ENCODE results near the gene NKX2-3.

The NKX2-3 gene

DNA sequence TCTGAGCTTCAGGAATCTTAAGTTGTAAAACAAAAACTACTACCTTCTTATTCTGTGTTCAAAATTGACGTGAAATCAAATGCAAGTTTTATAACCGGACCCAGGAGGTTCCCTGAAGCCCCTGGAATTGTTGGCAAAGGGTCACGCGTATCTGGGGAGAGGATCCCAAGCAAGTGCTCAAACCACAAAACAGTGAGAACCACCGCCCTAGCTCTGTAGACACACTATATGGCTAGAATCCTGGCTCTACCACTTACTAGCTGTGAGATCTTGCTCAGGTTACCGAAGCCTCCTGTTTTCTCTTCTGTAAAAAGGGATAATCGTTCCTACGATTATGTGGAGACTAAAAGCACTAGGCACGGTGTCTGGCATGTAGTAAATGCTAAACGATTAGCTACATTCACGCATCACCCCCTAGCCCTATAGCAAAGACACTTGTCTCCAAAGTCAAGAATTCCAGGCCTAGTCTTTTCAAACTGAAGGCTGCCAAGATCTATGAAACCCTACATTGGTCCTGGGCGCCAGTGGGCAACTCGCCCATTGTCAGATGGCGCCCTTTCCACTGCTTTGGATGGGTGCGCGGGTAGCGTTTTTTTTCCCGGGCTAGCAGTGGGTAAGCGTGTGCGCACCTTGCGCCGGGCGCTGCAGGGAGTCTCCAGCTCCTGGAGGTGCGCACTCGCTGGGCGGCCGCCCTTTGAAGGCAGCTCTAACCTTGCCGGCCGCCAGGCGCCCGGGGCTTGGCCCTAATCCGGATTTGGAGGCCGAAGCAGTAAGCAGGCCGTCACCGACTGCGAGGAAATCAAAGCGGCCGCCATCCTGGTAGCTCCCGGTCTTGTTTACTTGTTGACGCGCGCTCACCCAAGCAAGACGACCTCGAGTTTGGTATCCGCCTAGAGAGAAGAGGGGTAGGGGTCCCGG, 11.6 kb upstream of the NKX2-3 start:
- Histone ChIP-seq H3K27me3 (ENCODE audit: low read depth, low read length) (peaks cover 26% of the 10 kb centered on the region), H3K4me3 (ENCODE audit: low read depth in 1 of 2, low read length in 2 of 2) (peak overlapping the region; percentile 33 to 63), H3K36me3 (ENCODE audit: control insufficient read depth in 1 of 2, insufficient read depth in 2 of 2, low read length in 2 of 2) (no peaks in the 10 kb centered on the region), H3K27ac (ENCODE audit: low read length) (peak overlapping the region; percentile 67), H3K4me1 (ENCODE audit: control insufficient read depth in 1 of 2, insufficient read depth in 2 of 2, low read length in 2 of 2) (peaks cover 10 to 28% of the 10 kb centered on the region in 2 donors), H3K9me3 (ENCODE audit: control insufficient read depth in 1 of 2, low read length in 2 of 2) (no peaks in the 10 kb centered on the region)

DNA sequence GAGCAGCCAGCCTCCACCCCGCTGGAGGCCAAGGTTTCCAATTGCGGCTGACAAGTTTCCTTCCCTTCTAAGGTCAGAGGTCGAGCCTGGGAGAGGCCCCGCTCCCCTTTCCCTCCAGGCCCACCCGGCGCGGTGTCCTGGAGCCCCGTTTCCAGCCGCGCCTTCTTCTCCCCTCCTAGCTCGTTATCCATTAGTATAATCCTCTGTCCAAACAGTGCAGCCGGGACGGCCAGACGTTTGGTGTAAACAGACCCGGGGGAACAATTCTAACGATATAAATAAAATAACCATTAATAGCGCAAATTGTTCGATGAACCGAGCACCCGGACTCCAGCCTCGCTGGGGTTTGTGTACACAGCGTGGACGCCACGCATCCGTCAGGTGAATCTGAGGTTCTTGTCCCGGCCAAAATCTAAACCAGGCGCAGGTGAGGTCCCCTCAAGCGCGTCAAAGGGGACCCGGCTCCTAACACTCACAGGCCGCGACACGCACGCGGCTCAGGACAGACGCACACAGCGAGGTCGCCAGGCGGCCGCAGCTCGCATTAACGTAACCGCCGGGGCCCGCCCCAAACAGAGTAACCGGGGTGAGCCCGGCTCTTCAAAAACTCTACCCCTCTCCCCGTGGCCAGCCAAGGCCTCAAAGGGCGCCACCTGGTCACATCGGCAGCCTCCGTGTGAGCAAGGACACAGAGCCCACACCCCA, 10.8 kb upstream of the NKX2-3 start:
- Histone ChIP-seq H3K36me3 (ENCODE audit: control insufficient read depth in 1 of 2, insufficient read depth in 2 of 2, low read length in 2 of 2) (no peaks in the 10 kb centered on the region), H3K4me1 (ENCODE audit: control insufficient read depth in 1 of 2, insufficient read depth in 2 of 2, low read length in 2 of 2) (peaks cover 17 to 34% of the 10 kb centered on the region in 2 donors), H3K4me3 (ENCODE audit: low read depth in 1 of 2, low read length in 2 of 2) (peak overlapping the region in 1 of 2 donors; percentile 8), H3K27me3 (ENCODE audit: low read depth, low read length) (peaks cover 29% of the 10 kb centered on the region), H3K9me3 (ENCODE audit: control insufficient read depth in 1 of 2, low read length in 2 of 2) (no peaks in the 10 kb centered on the region), H3K27ac (ENCODE audit: low read length) (peak overlapping the region; percentile 67)

DNA sequence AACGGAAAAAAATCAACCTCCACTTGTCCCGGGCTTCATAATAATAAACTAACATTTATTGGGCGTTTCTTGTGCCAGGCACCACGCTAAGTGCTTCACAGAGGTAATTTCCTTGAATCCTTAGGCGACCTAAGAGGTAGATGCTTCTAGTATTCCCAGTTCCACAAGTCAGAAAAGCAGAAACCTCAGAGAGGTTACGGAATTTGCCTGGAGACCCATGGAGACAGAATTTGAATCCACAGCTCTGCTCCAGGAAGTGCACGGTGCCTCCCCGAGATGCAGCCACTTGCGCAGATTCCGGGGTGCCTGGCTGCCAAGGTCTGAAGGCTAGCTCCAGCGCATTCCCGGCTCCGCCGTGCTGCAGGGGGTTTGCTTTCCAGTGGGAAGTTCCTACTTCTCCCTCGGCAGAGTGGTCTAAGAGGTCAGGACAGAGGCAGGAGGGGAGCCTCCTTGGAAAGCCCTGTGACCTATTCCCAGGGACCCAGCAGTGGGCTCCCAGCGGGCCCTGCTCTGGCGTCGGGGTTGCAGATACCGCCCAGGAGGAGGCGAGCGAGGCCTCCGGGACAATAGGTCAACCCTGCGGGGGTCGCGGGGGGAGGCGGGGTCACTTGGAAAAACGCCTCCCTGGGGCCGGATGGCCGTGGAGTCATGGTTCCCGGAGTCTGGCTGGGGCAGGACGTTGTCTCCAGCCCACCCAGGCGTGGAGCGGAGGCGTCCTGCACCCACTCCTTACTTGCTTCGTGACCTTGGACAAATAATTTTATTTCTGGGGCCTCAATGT, 10.1 kb upstream of the NKX2-3 start:
- H3K27ac ChIP-seq (ENCODE audit: low read length): peak overlapping the region; percentile 67
- peaks cover 17 to 37% of the 10 kb centered on the region in 2 donors for H3K4me1 ChIP-seq (ENCODE audit: control insufficient read depth in 1 of 2, insufficient read depth in 2 of 2, low read length in 2 of 2)
- no peaks in the 10 kb centered on the region for H3K9me3 ChIP-seq (ENCODE audit: control insufficient read depth in 1 of 2, low read length in 2 of 2)
- peak overlapping the region; percentile 41 to 61 for H3K4me3 ChIP-seq (ENCODE audit: low read depth in 1 of 2, low read length in 2 of 2)
- peaks cover 35% of the 10 kb centered on the region for H3K27me3 ChIP-seq (ENCODE audit: low read depth, low read length)
- H3K36me3 ChIP-seq (ENCODE audit: control insufficient read depth in 1 of 2, insufficient read depth in 2 of 2, low read length in 2 of 2): no peaks in the 10 kb centered on the region

DNA sequence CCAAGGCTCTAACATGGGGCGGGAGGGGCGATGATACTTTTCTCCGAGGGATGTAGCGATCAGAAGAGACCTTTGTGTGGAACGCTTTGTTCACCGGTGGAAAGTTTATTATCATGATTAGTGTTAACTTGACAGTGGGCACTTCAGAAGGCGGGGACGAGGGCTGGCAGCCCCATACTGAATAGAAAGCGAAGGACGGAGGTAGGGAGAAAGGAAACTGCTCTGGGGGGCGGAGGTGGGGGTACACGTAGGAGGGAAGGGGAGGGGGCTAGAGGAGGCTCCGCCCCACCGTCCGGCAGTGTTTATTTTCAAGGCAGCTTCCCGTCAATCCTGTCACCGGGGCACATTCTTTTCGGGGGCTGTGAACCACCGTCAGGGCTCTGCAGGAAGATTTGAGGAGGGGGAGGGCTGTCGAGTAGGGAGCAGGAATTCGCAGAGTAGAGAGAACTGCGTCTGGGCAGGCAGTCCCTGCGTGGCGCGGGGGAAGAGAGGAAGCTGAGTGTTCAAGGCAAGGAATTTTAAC, 9.4 kb upstream of the NKX2-3 start:
- H3K36me3 ChIP-seq (ENCODE audit: control insufficient read depth in 1 of 2, insufficient read depth in 2 of 2, low read length in 2 of 2): no peaks in the 10 kb centered on the region
- peaks cover 42% of the 10 kb centered on the region for H3K27me3 ChIP-seq (ENCODE audit: low read depth, low read length)
- peak overlapping the region; percentile 41 to 61 for H3K4me3 ChIP-seq (ENCODE audit: low read depth in 1 of 2, low read length in 2 of 2)
- H3K9me3 ChIP-seq (ENCODE audit: control insufficient read depth in 1 of 2, low read length in 2 of 2): no peaks in the 10 kb centered on the region
- H3K27ac ChIP-seq (ENCODE audit: low read length): peak overlapping the region; percentile 67
- peaks cover 17 to 37% of the 10 kb centered on the region in 2 donors for H3K4me1 ChIP-seq (ENCODE audit: control insufficient read depth in 1 of 2, insufficient read depth in 2 of 2, low read length in 2 of 2)

DNA sequence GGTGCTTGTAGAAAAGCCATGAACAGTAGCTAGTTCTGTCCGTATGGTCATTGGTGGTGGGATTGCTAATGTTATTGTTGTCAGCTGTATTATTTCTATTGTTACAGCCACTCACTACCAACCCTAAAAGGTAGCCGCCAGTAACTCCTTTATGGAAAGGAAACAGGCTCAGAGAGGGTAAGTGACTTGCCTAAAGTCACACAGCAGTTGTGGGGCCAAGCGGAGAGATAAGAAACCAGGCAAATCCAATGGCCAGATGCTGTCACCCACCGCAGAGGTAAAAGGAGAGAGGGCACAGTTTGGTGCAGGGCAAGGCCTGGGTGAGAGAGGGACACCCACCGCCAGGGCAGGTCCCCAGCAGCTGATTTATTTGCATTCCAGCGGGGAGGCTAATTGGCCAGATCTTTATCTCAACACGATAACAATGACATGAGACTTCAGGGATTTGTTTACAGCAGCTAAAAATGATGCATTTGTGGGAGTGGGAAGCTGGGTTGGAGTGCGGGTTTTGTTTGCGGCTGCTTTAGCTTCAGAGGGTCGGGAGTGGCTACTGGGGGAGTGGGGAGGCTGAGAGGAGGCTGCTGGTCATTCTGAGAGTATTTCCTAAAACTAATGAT, 8.6 kb upstream of the NKX2-3 start:
- H3K36me3 ChIP-seq (ENCODE audit: control insufficient read depth in 1 of 2, insufficient read depth in 2 of 2, low read length in 2 of 2): no peaks in the 10 kb centered on the region
- peaks cover 43% of the 10 kb centered on the region for H3K27me3 ChIP-seq (ENCODE audit: low read depth, low read length)
- H3K27ac ChIP-seq (ENCODE audit: low read length): peak overlapping the region; percentile 67
- H3K4me3 ChIP-seq (ENCODE audit: low read depth in 1 of 2, low read length in 2 of 2): peak overlapping the region; percentile 41 to 61
- peaks cover 17 to 37% of the 10 kb centered on the region in 2 donors for H3K4me1 ChIP-seq (ENCODE audit: control insufficient read depth in 1 of 2, insufficient read depth in 2 of 2, low read length in 2 of 2)
- H3K9me3 ChIP-seq (ENCODE audit: control insufficient read depth in 1 of 2, low read length in 2 of 2): no peaks in the 10 kb centered on the region

DNA sequence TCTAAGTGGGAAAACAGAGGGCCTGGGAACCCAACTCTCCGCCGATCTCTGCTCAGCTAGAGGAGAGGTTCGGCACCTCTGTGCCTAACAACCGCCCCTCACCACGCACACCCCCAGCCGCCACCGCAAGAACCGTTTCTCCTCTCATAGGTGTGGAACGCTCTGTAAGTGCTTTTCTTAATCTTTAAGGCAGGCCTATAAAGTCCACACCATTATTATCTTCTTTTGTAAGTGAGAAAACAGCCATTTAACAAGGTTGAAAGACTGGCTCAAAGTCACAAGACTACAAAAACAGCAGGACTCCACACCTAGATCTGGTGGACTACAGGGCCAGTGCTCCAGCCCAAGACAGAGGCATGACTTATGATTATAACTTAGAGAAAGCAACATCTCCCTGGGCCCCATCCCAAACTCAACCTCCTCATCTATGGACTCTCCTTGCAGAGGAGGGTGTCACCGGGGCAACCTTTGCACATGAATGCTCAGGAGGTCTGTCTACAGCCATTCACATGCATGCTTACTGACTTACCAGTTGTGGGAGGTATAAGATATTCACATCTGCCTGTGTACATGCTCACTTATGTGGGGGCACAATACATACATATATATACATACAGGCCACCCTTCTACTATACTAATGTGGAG, 7.9 kb upstream of the NKX2-3 start:
- peaks cover 39% of the 10 kb centered on the region for H3K27me3 ChIP-seq (ENCODE audit: low read depth, low read length)
- H3K36me3 ChIP-seq (ENCODE audit: control insufficient read depth in 1 of 2, insufficient read depth in 2 of 2, low read length in 2 of 2): no peaks in the 10 kb centered on the region
- H3K9me3 ChIP-seq (ENCODE audit: control insufficient read depth in 1 of 2, low read length in 2 of 2): no peaks in the 10 kb centered on the region
- H3K4me1 ChIP-seq (ENCODE audit: control insufficient read depth in 1 of 2, insufficient read depth in 2 of 2, low read length in 2 of 2): peaks cover 17 to 37% of the 10 kb centered on the region in 2 donors
- no peak overlapping the region for H3K4me3 ChIP-seq (ENCODE audit: low read depth in 1 of 2, low read length in 2 of 2)
- H3K27ac ChIP-seq (ENCODE audit: low read length): peak overlapping the region; percentile 23

DNA sequence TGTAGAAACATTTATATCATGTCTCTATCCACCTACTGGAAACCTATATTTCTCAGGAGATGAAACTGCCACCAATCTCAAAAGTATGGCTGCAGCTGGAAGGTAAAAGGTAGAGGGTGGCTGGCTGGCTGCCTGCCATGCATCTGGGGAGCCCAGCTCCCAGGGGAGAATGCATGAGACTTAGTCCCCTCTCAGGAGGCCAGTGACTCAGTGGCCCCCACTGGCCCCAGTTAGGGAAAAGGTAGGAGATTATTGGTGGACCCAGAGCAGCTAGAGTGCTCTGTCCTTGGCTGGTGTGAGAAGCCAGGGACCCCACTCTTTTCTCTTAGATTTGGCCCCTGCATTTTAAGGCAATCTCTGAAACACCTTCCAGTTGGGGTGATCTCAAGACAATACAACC, 6.8 kb upstream of the NKX2-3 start:
- Histone ChIP-seq H3K4me1 (ENCODE audit: control insufficient read depth in 1 of 2, insufficient read depth in 2 of 2, low read length in 2 of 2) (peaks cover 14 to 30% of the 10 kb centered on the region in 2 donors), H3K27me3 (ENCODE audit: low read depth, low read length) (peaks cover 43% of the 10 kb centered on the region)

DNA sequence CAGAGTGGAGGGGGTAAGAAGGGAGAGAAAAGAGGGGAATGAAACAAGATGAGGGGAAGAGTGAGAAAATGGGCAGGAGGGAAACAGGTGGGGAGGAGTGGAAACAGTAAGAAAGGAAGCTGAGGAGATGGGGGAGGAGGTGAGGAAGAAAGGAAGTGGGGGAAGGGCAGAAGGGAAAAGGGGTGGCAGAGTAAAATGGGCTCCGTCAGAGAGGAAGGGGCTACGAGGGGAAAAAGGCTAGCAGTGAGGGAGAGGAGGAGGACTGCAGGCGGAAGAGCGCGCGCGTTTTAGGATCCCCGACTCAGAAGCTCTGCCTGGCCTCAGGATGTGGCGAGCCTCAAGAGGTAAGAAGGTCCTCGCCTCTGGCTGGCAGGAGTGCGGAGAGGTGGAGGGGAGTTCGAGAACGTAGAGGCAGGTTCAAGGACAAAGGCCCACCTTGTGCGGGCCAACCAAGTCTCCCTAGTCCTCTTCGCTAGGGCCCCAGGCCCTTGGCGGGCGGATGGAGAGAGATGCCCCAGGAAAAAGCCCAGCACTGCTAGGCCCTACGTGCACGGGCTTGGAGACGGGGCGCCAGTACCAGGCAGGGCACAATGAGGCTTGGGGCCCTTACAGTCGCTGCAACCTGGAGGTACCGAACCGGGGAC, 5.8 kb upstream of the NKX2-3 start:
- Histone ChIP-seq H3K4me3 (ENCODE audit: low read depth in 1 of 2, low read length in 2 of 2) (peak overlapping the region; percentile 74 to 90), H3K9me3 (ENCODE audit: control insufficient read depth in 1 of 2, low read length in 2 of 2) (no peaks in the 10 kb centered on the region), H3K4me1 (ENCODE audit: control insufficient read depth in 1 of 2, insufficient read depth in 2 of 2, low read length in 2 of 2) (peaks cover 13 to 35% of the 10 kb centered on the region in 2 donors), H3K36me3 (ENCODE audit: control insufficient read depth in 1 of 2, insufficient read depth in 2 of 2, low read length in 2 of 2) (no peaks in the 10 kb centered on the region), H3K27me3 (ENCODE audit: low read depth, low read length) (peaks cover 49% of the 10 kb centered on the region), H3K27ac (ENCODE audit: low read length) (peak overlapping the region; percentile 82)

More for the DNA sequence above, 6.8 kb upstream of the NKX2-3 start:
- Histone ChIP-seq H3K36me3 (ENCODE audit: control insufficient read depth in 1 of 2, insufficient read depth in 2 of 2, low read length in 2 of 2) (no peaks in the 10 kb centered on the region), H3K4me3 (ENCODE audit: low read depth in 1 of 2, low read length in 2 of 2) (peak overlapping the region in 1 of 2 donors; percentile 14), H3K9me3 (ENCODE audit: control insufficient read depth in 1 of 2, low read length in 2 of 2) (no peaks in the 10 kb centered on the region), H3K27ac (ENCODE audit: low read length) (peak overlapping the region; percentile 82)

DNA sequence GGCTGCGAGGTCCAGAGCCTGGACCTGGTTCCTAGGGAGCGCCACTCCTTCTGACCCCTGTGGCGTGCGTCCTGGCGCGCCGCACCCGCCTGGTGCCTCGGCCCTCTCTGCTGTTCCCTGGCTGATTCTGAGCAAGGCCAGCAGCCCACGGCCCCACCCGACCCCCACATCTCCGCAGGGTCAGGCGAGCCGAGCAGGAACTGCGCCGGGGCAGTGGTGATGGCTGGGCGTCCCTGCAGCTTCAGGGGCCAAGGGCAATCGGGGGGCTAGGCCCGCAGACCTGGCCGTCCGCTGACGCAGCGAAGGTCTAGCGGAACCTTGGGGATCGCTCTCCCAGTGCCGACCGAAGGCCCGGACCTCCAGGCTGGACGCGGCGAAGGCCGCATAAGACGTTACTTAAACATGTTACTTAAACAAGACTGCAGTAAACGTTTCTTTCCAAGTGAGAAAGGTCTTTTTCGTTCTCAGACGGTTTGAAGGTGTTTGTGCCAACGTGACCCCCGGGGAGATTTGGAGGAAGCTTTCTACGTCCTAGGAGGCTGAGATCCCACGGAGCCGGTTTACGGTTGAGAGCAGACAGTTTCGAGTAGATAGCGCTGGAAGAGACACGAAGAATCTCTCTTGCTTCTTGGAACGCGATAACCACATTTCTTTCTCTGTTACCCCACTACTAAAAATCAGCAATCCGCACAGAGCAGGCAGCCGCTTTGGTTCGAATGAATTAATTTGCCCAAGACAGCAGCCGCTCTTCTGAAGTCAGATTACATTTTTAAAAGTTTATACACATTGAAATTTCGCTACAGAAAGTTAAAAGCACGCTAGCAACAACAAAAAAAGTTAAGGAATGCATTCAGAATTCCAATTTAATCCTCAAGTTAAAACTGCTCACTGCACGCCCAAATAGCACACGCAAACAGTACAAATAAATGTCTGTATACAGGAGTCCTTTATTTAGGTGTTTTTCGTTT, 4.9 kb upstream of the NKX2-3 start:
- no peaks in the 10 kb centered on the region for H3K36me3 ChIP-seq (ENCODE audit: control insufficient read depth in 1 of 2, insufficient read depth in 2 of 2, low read length in 2 of 2)
- H3K27ac ChIP-seq (ENCODE audit: low read length): peak overlapping the region; percentile 82
- H3K9me3 ChIP-seq (ENCODE audit: control insufficient read depth in 1 of 2, low read length in 2 of 2): no peaks in the 10 kb centered on the region
- H3K4me3 ChIP-seq (ENCODE audit: low read depth in 1 of 2, low read length in 2 of 2): peak overlapping the region; percentile 74 to 90
- H3K27me3 ChIP-seq (ENCODE audit: low read depth, low read length): peaks cover 56% of the 10 kb centered on the region
- H3K4me1 ChIP-seq (ENCODE audit: control insufficient read depth in 1 of 2, insufficient read depth in 2 of 2, low read length in 2 of 2): peaks cover 13 to 35% of the 10 kb centered on the region in 2 donors

Data from muscle layer of duodenum (tissue), 2 donors.